ENCODE results near the gene NOS3. TPM values are rescaled to one million over a fixed set of nuclear protein-coding genes. Genes with fewer than 3 reads are reported as not detected.

The NOS3 gene
- total RNA-seq, 6 donors from 2014 or later, result 3.1 to 95.3 (median 16.2) TPM

- DNase-seq (no peak), ATAC-seq (ENCODE audit: low FRiP score in 2 of 2) (no peak)
- peaks cover 0 to 31% (median 22%) of the 10 kb centered on the region in 4 donors for H3K36me3 ChIP-seq
- no peak overlapping the region for H3K4me3 ChIP-seq
- H3K27me3 ChIP-seq, result no peaks in the 10 kb centered on the region
- TF ChIP-seq POLR2AphosphoS5 (IDR thresholded peaks at IDR 0.05), result no peak
- no peak for TF ChIP-seq EP300 (IDR thresholded peaks at IDR 0.05)
- no peak for TF ChIP-seq POLR2A (IDR thresholded peaks at IDR 0.05)
- TF ChIP-seq, protein P1, sequence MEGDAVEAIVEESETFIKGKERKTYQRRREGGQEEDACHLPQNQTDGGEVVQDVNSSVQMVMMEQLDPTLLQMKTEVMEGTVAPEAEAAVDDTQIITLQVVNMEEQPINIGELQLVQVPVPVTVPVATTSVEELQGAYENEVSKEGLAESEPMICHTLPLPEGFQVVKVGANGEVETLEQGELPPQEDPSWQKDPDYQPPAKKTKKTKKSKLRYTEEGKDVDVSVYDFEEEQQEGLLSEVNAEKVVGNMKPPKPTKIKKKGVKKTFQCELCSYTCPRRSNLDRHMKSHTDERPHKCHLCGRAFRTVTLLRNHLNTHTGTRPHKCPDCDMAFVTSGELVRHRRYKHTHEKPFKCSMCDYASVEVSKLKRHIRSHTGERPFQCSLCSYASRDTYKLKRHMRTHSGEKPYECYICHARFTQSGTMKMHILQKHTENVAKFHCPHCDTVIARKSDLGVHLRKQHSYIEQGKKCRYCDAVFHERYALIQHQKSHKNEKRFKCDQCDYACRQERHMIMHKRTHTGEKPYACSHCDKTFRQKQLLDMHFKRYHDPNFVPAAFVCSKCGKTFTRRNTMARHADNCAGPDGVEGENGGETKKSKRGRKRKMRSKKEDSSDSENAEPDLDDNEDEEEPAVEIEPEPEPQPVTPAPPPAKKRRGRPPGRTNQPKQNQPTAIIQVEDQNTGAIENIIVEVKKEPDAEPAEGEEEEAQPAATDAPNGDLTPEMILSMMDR (IDR thresholded peaks at IDR 0.05), result no peak
- H3K27ac ChIP-seq, result peak overlapping the region in 1 of 4 donors; percentile 61
- WGBS, 2 donors, result 66 to 68% methylated on average over 4 of the region's 4 CpGs
- H3K9me3 ChIP-seq, result no peaks in the 10 kb centered on the region
- H3K4me1 ChIP-seq, result peaks cover 10 to 28% (median 14%) of the 10 kb centered on the region in 4 donors
Observed at GRCh38 chr7:151031011-151031410, 40.2 kb downstream of the NOS3 start.

DNA sequence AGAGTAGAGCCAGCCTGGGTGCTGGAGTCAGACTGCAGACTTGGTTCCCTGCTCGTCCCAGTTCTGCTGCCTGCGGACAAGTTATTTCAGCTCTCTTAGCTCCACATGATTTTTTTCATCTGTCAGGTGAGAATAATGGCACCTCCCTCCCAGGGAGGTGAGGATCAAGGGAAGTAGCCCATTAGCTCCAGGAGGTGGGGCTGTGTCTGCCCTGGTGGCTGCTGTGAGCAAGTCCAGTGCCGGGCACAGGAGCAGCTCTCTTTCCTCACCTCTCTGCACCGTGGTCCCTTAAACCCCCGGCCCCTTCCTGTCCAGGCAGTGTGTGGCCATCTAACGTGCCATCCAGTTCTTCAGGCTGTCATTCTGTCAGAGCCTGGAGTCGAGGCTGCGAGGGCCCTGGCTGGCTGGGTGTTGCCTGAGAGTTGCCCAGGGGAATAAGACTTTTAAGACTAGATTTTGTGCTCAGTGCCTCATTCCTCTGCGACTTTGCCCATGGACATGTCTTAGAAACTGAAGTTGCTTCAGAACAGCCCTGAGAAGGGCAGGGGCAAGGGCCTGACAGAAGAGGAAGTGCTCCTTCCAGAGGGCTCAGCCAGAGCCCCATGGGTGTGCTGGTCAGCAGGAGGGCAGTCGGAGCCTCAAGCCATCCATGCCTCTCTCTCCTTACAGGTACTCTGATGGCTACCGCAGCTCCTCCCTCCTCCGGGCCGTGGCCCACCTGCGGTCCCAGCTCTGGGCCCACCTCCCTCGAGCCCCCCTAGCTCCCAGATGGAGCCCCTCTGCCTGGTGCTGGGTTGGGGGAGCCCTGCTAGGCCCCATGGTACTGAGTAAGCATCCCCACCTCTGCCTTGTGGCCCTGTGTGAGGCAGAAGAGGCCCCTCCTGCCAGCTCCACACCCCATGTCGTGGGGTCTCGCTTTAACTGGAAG, 42.4 kb downstream of the NOS3 start:
- Histone ChIP-seq H3K4me1 (peaks cover 5 to 17% (median 8%) of the 10 kb centered on the region in 4 donors), H3K9me3 (no peaks in the 10 kb centered on the region), H3K27me3 (no peaks in the 10 kb centered on the region), H3K4me3 (no peak overlapping the region), H3K36me3 (peaks cover 0 to 48% (median 34%) of the 10 kb centered on the region in 4 donors), H3K27ac (no peak overlapping the region)
- no peak for ATAC-seq (ENCODE audit: low FRiP score in 2 of 2)
- TF ChIP-seq POLR2AphosphoS5 (IDR thresholded peaks at IDR 0.05) (no peak), EP300 (IDR thresholded peaks at IDR 0.05) (no peak), POLR2A (IDR thresholded peaks at IDR 0.05) (no peak)
- TF ChIP-seq, protein P1 (IDR thresholded peaks at IDR 0.05), result no peak
- DNase-seq, result peak in 1 of 2 donors; percentile 63
- WGBS, 2 donors, result 85 to 89% methylated on average over 14 to 17 of the region's 17 CpGs

DNA sequence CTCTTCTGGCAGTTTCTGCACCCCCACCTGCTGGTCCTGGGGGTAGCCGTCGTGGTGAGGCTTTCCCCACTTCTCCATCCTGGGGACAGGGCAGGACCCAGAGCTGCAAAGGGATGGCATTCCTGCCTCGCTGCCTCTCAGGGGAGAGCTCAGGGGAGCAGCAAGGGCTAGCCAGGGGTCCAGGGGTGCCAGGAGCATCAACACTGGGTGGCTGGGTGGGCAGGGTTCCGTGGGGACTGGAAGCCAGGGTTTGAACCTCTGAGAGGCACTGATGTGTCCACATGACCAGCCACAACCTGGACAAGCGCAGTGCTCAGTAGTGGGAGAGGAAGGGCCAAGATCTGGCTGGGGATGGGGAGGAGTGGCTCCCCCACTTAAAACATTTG, 43.0 kb downstream of the NOS3 start:
- DNase-seq (no peak), ATAC-seq (ENCODE audit: low FRiP score in 2 of 2) (no peak)
- Histone ChIP-seq H3K27me3 (no peaks in the 10 kb centered on the region), H3K27ac (no peak overlapping the region), H3K36me3 (peaks cover 0 to 48% (median 34%) of the 10 kb centered on the region in 4 donors), H3K4me1 (peaks cover 9 to 22% (median 11%) of the 10 kb centered on the region in 4 donors), H3K9me3 (no peaks in the 10 kb centered on the region), H3K4me3 (no peak overlapping the region)
- WGBS, 2 donors, result 92 to 93% methylated on average over 2 to 5 of the region's 5 CpGs
- no peak for TF ChIP-seq EP300 (IDR thresholded peaks at IDR 0.05)
- TF ChIP-seq POLR2AphosphoS5 (IDR thresholded peaks at IDR 0.05), result no peak
- TF ChIP-seq, protein P1 (IDR thresholded peaks at IDR 0.05), result no peak
- TF ChIP-seq POLR2A (IDR thresholded peaks at IDR 0.05), result no peak

DNA sequence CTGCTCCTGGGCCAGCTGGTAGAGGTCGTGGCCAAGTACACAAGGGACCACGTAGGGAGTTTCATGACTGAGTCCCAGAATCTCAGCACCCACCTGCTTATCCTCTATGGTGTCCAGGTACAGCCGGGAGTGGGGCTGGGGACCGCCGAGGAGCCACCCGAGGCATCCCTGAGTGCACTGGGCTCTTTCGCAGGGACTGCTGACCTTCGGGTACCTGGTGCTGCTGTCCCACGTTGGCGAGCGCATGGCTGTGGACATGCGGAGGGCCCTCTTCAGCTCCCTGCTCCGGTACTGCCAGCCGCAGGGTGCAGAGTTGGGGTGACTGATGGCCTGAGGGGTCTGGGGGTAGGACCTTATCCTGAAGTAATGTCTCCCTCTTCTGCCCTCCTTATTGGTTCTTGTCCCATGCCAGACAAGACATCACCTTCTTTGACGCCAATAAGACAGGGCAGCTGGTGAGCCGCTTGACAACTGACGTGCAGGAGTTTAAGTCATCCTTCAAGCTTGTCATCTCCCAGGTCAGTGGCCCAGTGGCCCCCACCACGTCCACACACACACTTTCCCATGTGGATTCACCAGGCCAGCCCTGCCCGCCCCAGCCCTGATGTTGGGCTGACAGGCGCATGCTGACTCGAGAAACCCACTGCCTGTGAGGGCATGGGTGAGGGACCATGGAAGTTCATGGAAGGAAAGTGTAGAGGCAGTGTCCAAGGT, 43.7 kb downstream of the NOS3 start:
- H3K27ac ChIP-seq, result no peak overlapping the region
- no peak for ATAC-seq (ENCODE audit: low FRiP score in 2 of 2)
- peaks cover 0 to 48% (median 34%) of the 10 kb centered on the region in 4 donors for H3K36me3 ChIP-seq
- TF ChIP-seq EP300 (IDR thresholded peaks at IDR 0.05) (no peak), POLR2AphosphoS5 (IDR thresholded peaks at IDR 0.05) (no peak), POLR2A (IDR thresholded peaks at IDR 0.05) (no peak)
- TF ChIP-seq, protein P1 (IDR thresholded peaks at IDR 0.05), result no peak
- no peaks in the 10 kb centered on the region for H3K9me3 ChIP-seq
- 94 to 96% methylated on average over 11 to 20 of the region's 21 CpGs for WGBS, 2 donors
- peaks cover 9 to 22% (median 12%) of the 10 kb centered on the region in 4 donors for H3K4me1 ChIP-seq
- no peaks in the 10 kb centered on the region for H3K27me3 ChIP-seq
- H3K4me3 ChIP-seq, result no peak overlapping the region
- DNase-seq, result peak in 1 of 2 donors; percentile 60
